HG02885 (cell line): Measurements from ENCODE around the gene TBX1.
"Not testable (repeated sequence)": the region's sequence is repeated elsewhere in the genome, so short reads cannot be mapped to it uniquely, and the experiment has no call there.

ENCODE experiments used
- ATAC-seq: cut with Tn5 transposase; IDR thresholded peaks from one replicate; pipeline ENCODE4 v1.9.1; 2021; ENCODE audit warnings: mild to moderate bottlenecking; ENCODE audit not compliant: unreplicated experiment, poor library complexity

The TBX1 gene

GRCh38 chr22:19722982-19723231 is 37.7 kb upstream of the TBX1 start:
- no peak for ATAC-seq

DNA sequence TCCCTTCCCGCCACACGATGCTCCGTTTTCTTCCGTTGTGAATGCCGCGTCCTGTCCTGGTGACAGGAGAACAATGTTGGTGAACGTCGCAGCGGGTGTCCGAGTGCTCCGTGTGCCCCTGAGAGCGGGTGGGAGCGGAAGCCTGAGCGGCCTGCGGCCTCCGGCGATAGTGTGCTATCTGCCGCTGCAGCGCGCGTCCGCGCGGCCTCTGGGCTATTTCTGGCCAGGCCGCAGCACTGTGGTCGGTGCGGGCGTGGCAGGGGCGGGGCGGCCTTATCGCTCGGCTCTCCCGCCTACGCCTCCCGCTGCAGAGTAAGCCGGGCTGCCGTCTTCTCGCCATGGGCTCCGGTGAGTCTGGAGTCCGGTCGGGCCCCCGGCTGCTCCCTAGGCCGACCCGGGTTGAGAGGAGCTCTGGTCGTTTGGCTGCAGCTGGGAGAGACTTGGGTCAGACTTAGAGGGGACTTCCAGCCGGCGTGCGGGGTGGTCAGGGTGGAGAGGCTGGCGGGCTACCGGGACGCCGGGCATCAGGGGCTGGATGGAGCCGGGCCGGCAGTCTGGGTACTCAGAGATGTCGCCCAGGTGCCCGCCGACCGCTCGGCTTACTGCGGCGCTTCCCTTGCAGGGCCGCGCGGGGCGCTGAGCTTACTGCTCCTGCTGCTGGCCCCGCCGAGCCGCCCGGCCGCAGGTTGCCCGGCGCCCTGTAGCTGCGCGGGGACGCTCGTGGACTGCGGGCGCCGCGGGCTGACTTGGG is 37.2 kb upstream of the TBX1 start, which contains the start of gene GP1BB:
Gene GP1BB, plus strand, starts transcription at position 308 of the 751 bp plus-strand sequence. Its CDS starts 31 bp downstream, at position 339.
- ATAC-seq, result no peak

- ATAC-seq, result no peak
Observed at GRCh38 chr22:19723983-19724827, 36.4 kb upstream of the TBX1 start.

DNA sequence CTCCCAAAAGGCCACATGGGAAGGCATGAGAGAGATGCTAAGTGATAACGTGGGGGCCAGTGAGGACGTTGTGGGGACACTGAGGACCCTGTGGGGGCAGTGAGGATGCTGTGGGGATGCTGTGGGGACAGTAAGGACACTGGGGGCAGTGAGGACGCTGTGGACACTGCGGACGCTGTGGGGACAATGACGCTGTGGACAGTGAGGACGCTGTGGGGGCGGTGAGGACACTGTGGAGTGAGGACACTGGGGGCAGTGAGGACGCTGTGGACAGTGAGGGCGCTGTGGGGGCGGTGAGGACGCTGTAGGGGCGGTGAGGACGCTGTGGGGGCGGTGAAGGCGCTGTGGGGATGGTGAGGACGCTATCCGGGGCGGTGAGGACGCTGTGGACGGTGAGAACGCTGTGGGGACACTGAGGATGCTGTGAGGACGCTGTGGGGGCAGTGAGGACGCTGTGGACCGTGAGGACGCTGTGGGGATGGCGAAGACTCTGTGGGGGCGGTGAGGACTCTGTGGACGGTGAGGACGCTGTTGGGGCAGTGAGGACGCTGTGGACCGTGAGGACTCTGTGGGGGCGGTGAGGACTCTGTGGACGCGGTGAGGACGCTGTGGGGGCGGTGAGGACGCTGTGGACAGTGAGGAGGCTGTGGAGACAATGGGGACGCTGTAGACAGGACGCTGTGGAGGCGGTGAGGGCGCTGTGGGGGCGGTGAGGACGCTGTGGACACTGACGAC is 35.5 kb upstream of the TBX1 start:
- no peak for ATAC-seq

DNA sequence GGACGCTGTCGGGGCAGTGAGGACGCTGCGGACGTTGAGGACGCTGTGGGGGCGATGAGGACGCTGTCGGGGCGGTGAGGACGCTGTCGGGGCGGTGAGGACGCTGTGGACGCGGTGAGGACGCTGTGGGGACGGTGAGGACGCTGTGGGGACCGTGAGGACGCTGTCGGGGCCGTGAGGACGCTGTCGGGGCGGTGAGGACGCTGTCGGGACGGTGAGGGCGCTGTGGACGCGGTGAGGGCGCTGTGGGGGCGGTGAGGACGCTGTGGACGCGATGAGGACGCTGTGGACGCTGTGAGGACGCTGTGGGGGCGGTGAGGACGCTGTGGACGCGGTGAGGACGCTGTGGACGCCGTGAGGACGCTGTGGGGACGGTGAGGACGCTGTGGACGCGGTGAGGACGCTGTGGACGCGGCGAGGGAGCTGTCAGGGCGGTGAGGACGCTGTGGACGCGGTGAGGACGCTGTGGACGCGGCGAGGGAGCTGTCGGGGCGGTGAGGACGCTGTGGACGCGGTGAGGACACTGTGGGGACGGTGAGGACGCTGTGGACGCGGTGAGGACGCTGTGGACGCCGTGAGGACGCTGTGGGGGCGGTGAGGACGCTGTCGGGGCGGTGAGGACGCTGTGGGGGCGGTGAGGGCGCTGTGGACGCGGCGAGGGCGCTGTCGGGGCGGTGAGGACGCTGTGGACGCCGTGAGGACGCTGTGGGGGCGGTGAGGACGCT is 34.4 kb upstream of the TBX1 start:
- ATAC-seq, result not testable (repeated sequence)

GRCh38 chr22:19727310-19728150 is 33.0 kb upstream of the TBX1 start:
- ATAC-seq, result no peak

DNA sequence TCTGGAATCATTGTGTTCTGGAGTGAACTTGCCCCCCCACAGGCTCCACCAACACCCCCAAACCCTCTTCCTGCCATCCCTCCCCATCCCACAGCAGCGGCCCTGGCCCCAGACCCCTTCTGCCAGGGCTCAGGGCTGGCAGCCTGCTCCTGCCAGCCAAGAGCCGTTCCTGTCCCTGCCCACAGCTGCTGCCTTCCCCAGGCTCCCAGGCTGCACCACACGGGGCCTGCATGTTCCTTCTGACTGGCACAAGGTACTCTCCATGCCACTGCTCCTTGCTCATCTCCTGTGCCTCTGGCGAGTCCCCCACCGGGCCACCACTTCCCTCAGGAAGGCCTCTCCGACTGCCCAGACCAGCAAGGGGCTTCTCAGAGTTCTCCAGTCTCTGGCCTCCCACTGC is 32.3 kb upstream of the TBX1 start:
- ATAC-seq, result no peak

- ATAC-seq, result no peak
Observed at GRCh38 chr22:19728836-19729235, 31.7 kb upstream of the TBX1 start.

GRCh38 chr22:19729507-19729906 is 31.1 kb upstream of the TBX1 start:
- ATAC-seq, result no peak

DNA sequence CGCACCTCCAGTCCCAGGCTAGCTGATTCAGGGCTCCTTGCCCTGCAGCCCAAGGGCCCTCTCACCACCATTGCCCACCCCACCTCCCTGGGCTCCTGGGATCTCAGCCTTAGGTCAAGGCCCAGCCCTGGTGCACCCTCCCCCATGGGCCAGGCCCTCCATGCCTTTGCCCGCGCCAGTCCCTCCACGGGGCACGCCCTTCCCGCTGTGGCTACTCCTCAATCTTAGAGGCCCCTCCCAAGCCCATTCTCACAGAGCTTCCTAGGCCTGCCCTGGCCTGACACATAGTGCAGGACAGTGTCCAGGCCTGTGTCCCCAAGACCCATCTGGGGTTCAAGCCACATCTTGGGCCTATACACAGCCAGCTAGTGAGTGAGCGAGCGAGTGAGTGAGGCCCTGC is 30.4 kb upstream of the TBX1 start:
- ATAC-seq, result no peak

DNA sequence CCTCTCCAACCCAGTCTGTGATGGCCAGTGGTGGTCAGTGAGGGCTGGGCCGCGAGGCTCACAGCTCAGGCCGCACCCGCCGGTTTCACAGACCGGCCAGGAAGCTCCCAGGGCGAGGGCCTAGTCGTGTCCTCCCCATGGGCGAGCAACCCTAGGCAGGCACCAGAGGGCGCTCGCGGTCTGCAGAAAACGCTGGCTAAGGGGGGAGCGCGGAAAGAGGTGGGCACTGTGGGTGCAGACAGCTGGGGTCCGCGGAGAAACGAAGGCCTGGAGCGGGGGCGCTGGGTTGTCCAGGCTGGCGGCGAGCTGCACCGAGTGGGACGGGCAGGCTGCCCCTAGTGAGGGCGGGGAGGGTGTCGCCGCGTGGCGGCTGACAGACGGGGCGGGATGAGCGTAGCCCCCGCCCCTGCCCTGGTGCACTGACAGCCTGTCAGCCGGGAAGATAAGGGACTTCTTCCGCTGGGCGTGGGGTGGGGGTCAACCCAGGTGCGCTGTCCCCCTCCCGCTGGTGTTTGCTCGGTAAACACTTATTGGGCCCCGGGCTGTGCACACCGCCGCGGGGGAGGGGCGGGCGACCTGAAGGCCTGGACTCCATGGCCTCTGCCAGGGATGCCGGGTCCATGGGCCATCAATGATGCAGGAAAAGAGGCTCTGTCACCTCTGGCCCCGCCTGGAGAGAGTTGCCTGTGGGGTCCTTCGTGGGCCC is 29.8 kb upstream of the TBX1 start:
- ATAC-seq, result no peak

GRCh38 chr22:19731361-19732135 is 29.0 kb upstream of the TBX1 start:
- no peak for ATAC-seq

DNA sequence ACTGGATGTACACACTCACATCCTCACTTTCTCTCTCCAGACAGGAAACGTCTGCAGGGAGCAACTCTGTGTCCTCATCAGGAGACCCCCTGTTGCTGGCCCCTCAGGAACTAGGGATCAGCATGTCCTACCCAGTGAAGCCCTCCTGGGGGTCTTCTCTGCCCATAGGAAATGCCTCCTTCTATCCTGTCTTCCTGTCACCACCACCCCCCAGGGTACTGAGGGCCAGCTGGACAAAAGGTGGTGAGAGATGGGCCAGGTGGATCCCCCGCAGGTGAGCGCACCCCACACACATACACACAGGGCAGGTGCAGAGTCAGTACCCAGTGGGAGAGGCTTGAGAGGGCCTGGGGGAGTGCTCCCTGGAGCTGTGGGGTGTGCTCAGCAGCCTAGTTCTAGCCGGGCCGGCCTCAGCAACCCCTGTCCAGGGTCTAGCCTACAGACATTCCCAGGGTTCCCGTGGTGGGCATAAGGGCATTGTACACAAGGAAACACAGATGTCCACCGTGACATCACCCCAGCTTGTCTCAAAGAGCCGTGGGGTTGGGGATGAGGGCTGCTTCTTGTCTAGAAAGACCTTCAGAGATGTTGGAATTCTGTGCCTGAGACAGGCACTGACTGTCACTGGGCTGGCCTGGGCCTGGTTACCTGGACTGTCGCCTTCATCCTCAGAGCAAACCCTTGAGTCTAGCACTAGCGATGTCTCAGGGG is 28.0 kb upstream of the TBX1 start:
- no peak for ATAC-seq

- no peak for ATAC-seq
Observed at GRCh38 chr22:19733755-19734154, 26.8 kb upstream of the TBX1 start.

DNA sequence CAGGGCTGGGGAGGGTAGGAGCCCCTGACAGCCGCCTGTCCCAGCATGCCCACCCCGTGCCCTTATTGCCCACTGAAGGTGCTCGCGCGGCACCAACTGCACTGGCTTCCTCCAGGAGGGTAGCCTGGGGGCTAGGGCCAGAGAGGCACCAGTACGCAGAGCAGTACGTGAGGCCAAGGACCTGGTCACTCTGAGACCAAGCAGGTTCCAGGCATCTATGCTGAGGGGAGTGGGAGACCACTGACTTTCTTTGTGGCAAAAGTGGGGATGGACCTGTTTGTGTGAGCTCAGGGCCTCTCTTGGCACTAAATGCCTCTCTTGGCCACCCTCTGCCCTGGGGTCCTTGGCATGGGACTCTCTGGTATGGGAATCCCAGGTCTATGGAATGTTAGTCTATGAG is 26.4 kb upstream of the TBX1 start:
- no peak for ATAC-seq

- no peak for ATAC-seq
Observed at GRCh38 chr22:19734837-19735382, 25.7 kb upstream of the TBX1 start.
